ENCODE measurements around the gene ST6GALNAC3.

DNA sequence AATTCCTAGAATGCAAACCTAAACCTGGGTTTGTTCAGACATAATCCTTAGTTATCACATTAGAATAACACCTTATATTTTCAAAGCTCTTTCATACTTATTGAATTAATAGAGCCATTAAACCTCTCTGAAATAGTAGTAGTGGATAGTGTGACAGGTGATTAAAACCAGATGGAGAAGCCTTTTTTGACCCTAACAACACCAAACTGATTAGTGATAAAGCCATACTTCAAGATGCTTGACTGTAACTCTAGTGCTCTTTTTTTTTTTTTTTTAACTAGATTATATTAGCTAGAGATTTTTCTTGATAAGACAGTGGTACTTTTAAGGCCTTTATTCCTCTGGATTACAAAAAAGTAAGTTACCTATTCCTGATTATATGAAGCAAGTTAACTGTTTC is 190.1 kb downstream of the ST6GALNAC3 start:
- TF ChIP-seq, protein P1, sequence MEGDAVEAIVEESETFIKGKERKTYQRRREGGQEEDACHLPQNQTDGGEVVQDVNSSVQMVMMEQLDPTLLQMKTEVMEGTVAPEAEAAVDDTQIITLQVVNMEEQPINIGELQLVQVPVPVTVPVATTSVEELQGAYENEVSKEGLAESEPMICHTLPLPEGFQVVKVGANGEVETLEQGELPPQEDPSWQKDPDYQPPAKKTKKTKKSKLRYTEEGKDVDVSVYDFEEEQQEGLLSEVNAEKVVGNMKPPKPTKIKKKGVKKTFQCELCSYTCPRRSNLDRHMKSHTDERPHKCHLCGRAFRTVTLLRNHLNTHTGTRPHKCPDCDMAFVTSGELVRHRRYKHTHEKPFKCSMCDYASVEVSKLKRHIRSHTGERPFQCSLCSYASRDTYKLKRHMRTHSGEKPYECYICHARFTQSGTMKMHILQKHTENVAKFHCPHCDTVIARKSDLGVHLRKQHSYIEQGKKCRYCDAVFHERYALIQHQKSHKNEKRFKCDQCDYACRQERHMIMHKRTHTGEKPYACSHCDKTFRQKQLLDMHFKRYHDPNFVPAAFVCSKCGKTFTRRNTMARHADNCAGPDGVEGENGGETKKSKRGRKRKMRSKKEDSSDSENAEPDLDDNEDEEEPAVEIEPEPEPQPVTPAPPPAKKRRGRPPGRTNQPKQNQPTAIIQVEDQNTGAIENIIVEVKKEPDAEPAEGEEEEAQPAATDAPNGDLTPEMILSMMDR (IDR thresholded peaks at IDR 0.05), result no peak
- no peak for TF ChIP-seq POLR2AphosphoS5 (IDR thresholded peaks at IDR 0.05)
- TF ChIP-seq POLR2A (IDR thresholded peaks at IDR 0.05), result no peak
- TF ChIP-seq EP300 (IDR thresholded peaks at IDR 0.05), result no peak
